GM23248 (cell line): ENCODE results near the gene C5orf15. TPM values are rescaled to one million over a fixed set of nuclear protein-coding genes. Genes with fewer than 3 reads are reported as not detected.
"Not testable (repeated sequence)": the region's sequence is repeated elsewhere in the genome, so short reads cannot be mapped to it uniquely, and the experiment has no call there.

Experiments
- DNase-seq: peaks from one replicate; pipeline ENCODE4 v3.0.0-alpha.2; 2015
- H2AFZ ChIP-seq: fragments of 200-600 bp; sonication (generic); 2 replicates; pipeline ENCODE4 v1.6.1; 2016; ENCODE audit warnings: antibody characterized with exemption
- H3F3A ChIP-seq: fragments of 200-600 bp; sonication (generic); 2 replicates; pipeline ENCODE4 v1.6.1; 2016; ENCODE audit warnings: mild to moderate bottlenecking, antibody characterized with exemption, mixed run types; ENCODE audit not compliant: insufficient read depth
- H3K27ac ChIP-seq: fragments of 200-600 bp; sonication (generic); 2 replicates; pipeline ENCODE4 v1.5.1; 2016; ENCODE audit warnings: mild to moderate bottlenecking
- H3K27me3 ChIP-seq: fragments of 200-600 bp; sonication (generic); replicated peaks from 2 replicates; pipeline ENCODE4 v1.6.1; 2016; ENCODE audit warnings: mild to moderate bottlenecking; ENCODE audit not compliant: insufficient read depth
- H3K36me3 ChIP-seq: fragments of 200-600 bp; sonication (generic); 2 replicates; pipeline ENCODE4 v1.6.1; 2016; ENCODE audit warnings: low read depth, mild to moderate bottlenecking
- H3K4me1 ChIP-seq: fragments of 200-600 bp; sonication (generic); 2 replicates; pipeline ENCODE4 v1.6.1; 2016; ENCODE audit warnings: mild to moderate bottlenecking; ENCODE audit not compliant: insufficient read depth
- H3K4me2 ChIP-seq: fragments of 200-600 bp; sonication (generic); one replicate; pipeline ENCODE4 v1.6.1; 2016; ENCODE audit warnings: mild to moderate bottlenecking; ENCODE audit not compliant: unreplicated experiment
- H3K4me3 ChIP-seq: fragments of 200-600 bp; sonication (generic); 2 replicates; pipeline ENCODE4 v1.5.1; 2016; ENCODE audit warnings: mild to moderate bottlenecking
- H3K79me2 ChIP-seq: fragments of 200-600 bp; sonication (generic); 2 replicates; pipeline ENCODE4 v1.6.1; 2016; ENCODE audit warnings: mild to moderate bottlenecking; ENCODE audit not compliant: insufficient read depth
- H3K9ac ChIP-seq: fragments of 200-600 bp; sonication (generic); 2 replicates; pipeline ENCODE4 v1.6.1; 2016; ENCODE audit warnings: mild to moderate bottlenecking
- H3K9me2 ChIP-seq: fragments of 200-600 bp; sonication (generic); 2 replicates; pipeline ENCODE4 v1.6.1; 2016; ENCODE audit warnings: mixed run types, mild to moderate bottlenecking, moderate library complexity; ENCODE audit not compliant: insufficient read depth
- H3K9me3 ChIP-seq: fragments of 200-600 bp; sonication (generic); one replicate; pipeline ENCODE4 v1.6.1; 2017; ENCODE audit warnings: low read depth
- H4K20me1 ChIP-seq: fragments of 200-600 bp; sonication (generic); 2 replicates; pipeline ENCODE4 v1.6.0; 2016; ENCODE audit not compliant: insufficient read depth
- EZH2 ChIP-seq: fragments of 200-600 bp; sonication (generic); IDR thresholded peaks from 2 replicates; pipeline ENCODE4 v1.6.1; 2018; ENCODE audit warnings: antibody characterized with exemption, mild to moderate bottlenecking; ENCODE audit not compliant: insufficient read depth, poor library complexity, severe bottlenecking
- EZH2phosphoT487 ChIP-seq: fragments of 200-600 bp; sonication (generic); IDR thresholded peaks from 2 replicates; pipeline ENCODE4 v1.6.1; 2018; ENCODE audit warnings: antibody characterized with exemption, moderate library complexity, mild to moderate bottlenecking, low read depth; ENCODE audit not compliant: insufficient read depth
- WGBS, 2 experiments: methylation state at CpG; one replicate each; pipeline ENCODE4 v1.1.6; 2015 to 2017; ENCODE audit warnings: low lambda C conversion rate in 2 of 2, low coverage in 1 of 2; ENCODE audit errors: missing lambda C conversion rate in 2 of 2; 5-methylcytosine and 5-hydroxymethylcytosine counted together
- in situ Hi-C: fragments of 300-500 bp; cut with MboI; formaldehyde crosslinking; loops from 2 replicates; pipeline ENCODE4 v1.15.0; 2020
- polyA plus RNA-seq: library from polyadenylated mRNA; unstranded; fragments of >200 nt; fragmentation: Nextera tagmentation; extraction: Ambion mirVana; gene quantifications from 2 replicates; pipeline ENCODE4 v1.2.1, GENCODE V29; 2016
- total RNA-seq: library from RNA; depleted of rRNA; stranded (reverse); fragments of >200 nt; shearing (Covaris generic); gene quantifications from 2 replicates; pipeline ENCODE4 v1.2.3, GENCODE V29; 2014

C5orf15 gene
- total and polyA plus RNA-seq, 2 experiments from 2014 or later = 122 to 128 TPM

GRCh38 chr5:133936651-133937015 is 31.8 kb downstream of the C5orf15 start:
- H3K4me3 ChIP-seq = no peak overlapping the region
- no peak overlapping the region for H3K4me2 ChIP-seq
- no peaks in the 10 kb centered on the region for H3K4me1 ChIP-seq
- 0 out of 2 replicates have a peak, but pooled peaks cover 10% of the 10 kb centered on the region for H3K27me3 ChIP-seq
- H3K9ac ChIP-seq = no peak overlapping the region
- H3K27ac ChIP-seq = no peak overlapping the region
- 30 to 40% methylated on average over 3 of the region's 3 CpGs for WGBS, 2 experiments
- no peak for TF ChIP-seq EZH2phosphoT487
- TF ChIP-seq EZH2 = no peak
- no peaks in the 10 kb centered on the region for H3K9me3 ChIP-seq
- no peak overlapping the region for H2AFZ ChIP-seq
- H3K79me2 ChIP-seq = no peaks in the 10 kb centered on the region
- H3K36me3 ChIP-seq = no peaks in the 10 kb centered on the region
- in situ Hi-C loops = loop anchor here (25.0 kb wide), 1 partner anchor 824 kb away; no protein-coding TSS in a partner anchor
- H4K20me1 ChIP-seq = no peaks in the 10 kb centered on the region
- H3K9me2 ChIP-seq = no peaks in the 10 kb centered on the region
- H3F3A ChIP-seq = no peaks in the 10 kb centered on the region
- no peak for DNase-seq

DNA sequence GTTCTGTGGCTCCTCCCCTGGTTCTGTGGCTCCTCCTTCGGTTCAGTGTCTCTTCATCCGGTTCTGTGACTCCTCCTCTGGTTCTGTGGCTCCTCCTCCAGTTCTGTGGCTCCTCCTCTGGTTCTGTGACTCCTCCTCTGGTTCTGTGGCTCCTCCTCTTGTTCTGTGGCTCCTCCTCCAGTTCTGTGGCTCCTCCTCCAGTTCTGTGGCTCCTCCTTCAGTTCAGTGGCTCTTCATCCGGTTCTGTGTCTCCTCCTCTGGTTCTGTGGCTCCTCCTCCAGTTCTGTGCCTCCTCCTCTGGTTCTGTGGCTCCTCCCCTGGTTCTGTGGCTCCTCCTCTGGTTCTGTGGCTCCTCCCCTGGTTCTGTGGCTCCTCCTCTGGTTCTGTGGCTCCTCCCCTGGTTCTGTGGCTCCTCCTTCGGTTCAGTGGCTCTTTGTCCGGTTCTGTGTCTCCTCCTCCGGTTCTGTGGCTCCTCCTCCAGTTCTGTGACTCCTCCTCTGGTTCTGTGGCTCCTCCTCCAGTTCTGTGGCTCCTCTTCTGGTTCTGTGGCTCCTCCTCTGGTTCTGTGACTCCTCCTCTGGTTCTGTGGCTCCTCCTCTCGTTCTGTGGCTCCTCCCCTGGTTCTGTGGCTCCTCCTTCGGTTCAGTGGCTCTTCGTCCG is 32.3 kb downstream of the C5orf15 start:
- not testable (repeated sequence) for H3K36me3 ChIP-seq, H2AFZ ChIP-seq, H3K9ac ChIP-seq, H3K27ac ChIP-seq, H3K9me3 ChIP-seq, H3F3A ChIP-seq, H3K9me2 ChIP-seq, H4K20me1 ChIP-seq, H3K4me2 ChIP-seq, H3K4me1 ChIP-seq, DNase-seq, H3K4me3 ChIP-seq, H3K27me3 ChIP-seq, H3K79me2 ChIP-seq
- in situ Hi-C loops = loop anchor here (25.0 kb wide), 1 partner anchor 824 kb away; no protein-coding TSS in a partner anchor
- WGBS, 2 experiments = 59 to 60% methylated on average over 9 to 10 of the region's 10 CpGs

- Histone ChIP-seq H3K36me3 (no peaks in the 10 kb centered on the region), H3K27me3 (0 out of 2 replicates have a peak, but pooled peaks cover 10% of the 10 kb centered on the region), H3K79me2 (no peaks in the 10 kb centered on the region), H3K9me3 (no peaks in the 10 kb centered on the region), H3K4me1 (no peaks in the 10 kb centered on the region), H3K4me2 (no peak overlapping the region), H3F3A (no peaks in the 10 kb centered on the region), H3K9me2 (no peaks in the 10 kb centered on the region), H3K9ac (no peak overlapping the region), H4K20me1 (no peaks in the 10 kb centered on the region), H3K4me3 (no peak overlapping the region), H3K27ac (no peak overlapping the region), H2AFZ (no peak overlapping the region)
- no peak for DNase-seq
- 42 to 60% methylated on average over 4 to 5 of the region's 5 CpGs for WGBS, 2 experiments
- in situ Hi-C loops = loop anchor here (25.0 kb wide), 1 partner anchor 823 kb away; no protein-coding TSS in a partner anchor
- TF ChIP-seq EZH2phosphoT487 (no peak), EZH2 (no peak)
These were observed 32.8 kb downstream of the C5orf15 start for GRCh38 chr5:133935667-133935940.

DNA sequence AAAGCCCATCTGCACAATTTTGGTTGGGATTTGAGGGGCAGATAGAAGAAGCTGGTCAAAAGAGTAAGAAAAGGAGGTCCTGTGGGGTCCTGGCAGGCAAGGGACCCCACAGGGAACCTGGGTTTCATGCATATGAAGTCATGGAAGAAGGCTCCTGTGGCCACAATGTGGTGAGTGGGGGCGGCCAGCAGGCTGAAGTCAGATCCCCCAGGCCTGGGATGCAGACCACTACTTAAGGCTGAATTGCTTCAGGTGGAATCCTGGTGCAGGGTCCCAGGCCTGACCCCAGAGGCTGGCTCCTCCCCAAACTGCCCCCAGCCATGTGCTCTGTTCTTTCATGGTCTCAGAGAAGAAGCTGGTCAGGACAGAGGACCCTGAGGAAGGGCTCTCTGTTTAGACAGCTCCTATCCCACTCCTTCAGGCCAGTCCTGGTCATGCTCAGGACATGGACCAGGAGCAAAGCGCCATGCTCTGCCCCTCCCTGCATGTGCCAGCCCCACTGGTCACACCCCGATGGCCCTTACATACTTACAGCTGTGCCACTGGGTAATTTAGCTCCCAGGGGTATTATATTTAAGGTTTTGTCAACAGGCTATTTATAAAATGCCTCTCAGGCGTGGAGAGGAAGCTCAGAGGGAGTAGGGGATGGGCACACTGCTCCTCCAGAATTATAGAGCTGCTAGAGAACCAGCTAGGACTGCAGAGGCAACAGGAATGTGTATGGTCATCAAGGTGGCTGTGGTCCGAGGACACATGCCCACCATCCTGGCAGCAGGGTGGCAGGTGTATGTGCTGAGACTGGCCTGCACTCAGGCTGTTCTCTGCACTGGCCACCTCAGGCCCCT is 33.4 kb downstream of the C5orf15 start:
- TF ChIP-seq EZH2 (no peak), EZH2phosphoT487 (no peak)
- Histone ChIP-seq H4K20me1 (no peaks in the 10 kb centered on the region), H3K4me2 (no peak overlapping the region), H3K36me3 (no peaks in the 10 kb centered on the region), H2AFZ (no peak overlapping the region), H3K4me3 (no peak overlapping the region), H3K9me3 (no peaks in the 10 kb centered on the region), H3K79me2 (no peaks in the 10 kb centered on the region), H3K27ac (no peak overlapping the region), H3F3A (no peaks in the 10 kb centered on the region), H3K9me2 (no peaks in the 10 kb centered on the region), H3K4me1 (0 out of 2 replicates have a peak, but pooled peaks cover 2% of the 10 kb centered on the region), H3K9ac (no peak overlapping the region), H3K27me3 (0 out of 2 replicates have a peak, but pooled peaks cover 10% of the 10 kb centered on the region)
- no peak for DNase-seq
- 59 to 60% methylated on average over 5 of the region's 5 CpGs for WGBS, 2 experiments
- in situ Hi-C loops = loop anchor here (25.0 kb wide), 1 partner anchor 823 kb away; no protein-coding TSS in a partner anchor
